Activated CD4-positive, alpha-beta T cell treated with anti-CD3 and anti-CD28 coated beads, Interleukin-2, amount 50 U/mL, for 1 hour (primary cell): Measurements from ENCODE around the gene MMP24OS.

Experiments used
- DNase-seq: peaks from one replicate; pipeline ENCODE4 v3.0.0-alpha.2; 2020

The MMP24OS gene

DNA sequence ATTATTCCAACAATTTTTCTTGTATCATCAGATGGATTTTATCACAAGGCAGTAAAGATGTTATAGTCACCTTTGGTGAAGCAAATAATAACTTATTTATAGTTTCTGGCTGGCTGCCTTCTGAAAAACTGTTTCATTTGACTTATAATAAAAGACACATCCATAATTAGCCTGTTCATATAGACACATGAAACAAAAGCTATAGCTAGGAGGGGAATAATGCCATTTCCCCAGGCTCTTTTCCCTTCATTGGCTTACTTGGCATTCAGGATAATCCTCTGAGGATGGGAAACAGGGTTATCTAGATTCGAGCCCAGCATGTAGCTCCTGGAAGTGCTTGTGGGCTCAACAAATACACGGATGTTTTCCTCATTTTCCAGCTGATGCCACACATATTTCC is 33.9 kb downstream of the MMP24OS start:
- no peak for DNase-seq

GRCh38 chr20:35243317-35243716 is 34.6 kb downstream of the MMP24OS start:
- DNase-seq = no peak

- DNase-seq = no peak
Observed at GRCh38 chr20:35240811-35241293, 37.1 kb downstream of the MMP24OS start.

GRCh38 chr20:35240083-35240810 is 37.7 kb downstream of the MMP24OS start:
- no peak for DNase-seq

DNA sequence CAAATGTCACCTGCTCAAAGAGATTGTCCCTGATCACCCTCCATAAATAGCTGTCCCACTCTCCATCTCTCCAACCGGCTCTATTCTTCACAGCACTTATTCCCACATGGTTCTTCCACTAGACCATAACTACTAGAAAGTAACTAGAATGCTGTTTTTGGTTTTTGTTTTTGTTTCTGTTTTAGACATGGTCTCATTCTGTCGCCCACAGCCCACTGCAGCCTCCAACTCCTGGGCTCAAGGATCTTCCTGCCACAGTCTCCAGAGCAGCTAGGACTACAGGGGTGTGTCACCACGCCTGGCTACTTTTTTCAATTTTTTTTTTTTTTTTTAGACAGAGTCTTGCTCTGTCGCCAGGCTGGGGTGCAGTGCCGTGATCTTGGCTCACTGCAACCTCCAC is 39.2 kb downstream of the MMP24OS start:
- no peak for DNase-seq

DNA sequence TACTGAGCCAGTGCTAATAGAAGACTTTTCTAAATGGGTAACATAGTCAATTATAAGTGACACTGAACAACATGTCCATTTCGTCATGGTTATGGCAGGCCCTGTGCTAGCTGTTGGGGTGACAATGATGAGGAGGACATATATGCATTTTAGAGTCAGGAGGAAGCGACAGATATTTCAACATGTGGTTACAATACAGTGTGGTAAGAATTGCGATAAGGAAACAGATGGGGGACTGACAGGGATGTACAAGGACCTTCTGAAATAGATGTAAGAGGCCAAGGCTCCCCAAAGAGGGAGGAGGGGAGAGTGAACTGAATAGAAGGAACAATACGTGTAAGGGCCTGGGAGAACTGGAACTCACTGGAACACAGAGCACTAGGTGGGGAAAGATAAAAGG is 39.8 kb downstream of the MMP24OS start:
- DNase-seq = no peak

DNA sequence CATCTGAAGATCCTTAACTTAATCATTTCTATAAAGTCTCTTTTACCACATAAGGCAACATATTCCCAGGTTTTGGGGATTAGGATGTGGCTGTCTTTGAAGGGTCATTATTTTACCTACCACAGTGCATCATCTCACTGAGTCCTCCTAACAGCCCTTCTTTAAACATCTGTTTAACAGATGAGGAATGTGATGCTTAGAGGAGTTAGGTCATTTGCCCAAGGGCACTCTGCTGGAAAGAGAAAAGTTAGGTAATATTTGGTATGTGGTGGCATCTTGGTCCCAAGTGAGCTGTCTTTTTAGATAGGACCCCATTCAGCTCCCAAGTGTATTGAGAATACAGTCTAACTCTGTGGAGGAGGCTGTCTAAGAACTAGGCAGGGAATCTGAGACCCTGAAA is 40.4 kb downstream of the MMP24OS start:
- DNase-seq = no peak

GRCh38 chr20:35235881-35236280 is 42.0 kb downstream of the MMP24OS start:
- DNase-seq = no peak

DNA sequence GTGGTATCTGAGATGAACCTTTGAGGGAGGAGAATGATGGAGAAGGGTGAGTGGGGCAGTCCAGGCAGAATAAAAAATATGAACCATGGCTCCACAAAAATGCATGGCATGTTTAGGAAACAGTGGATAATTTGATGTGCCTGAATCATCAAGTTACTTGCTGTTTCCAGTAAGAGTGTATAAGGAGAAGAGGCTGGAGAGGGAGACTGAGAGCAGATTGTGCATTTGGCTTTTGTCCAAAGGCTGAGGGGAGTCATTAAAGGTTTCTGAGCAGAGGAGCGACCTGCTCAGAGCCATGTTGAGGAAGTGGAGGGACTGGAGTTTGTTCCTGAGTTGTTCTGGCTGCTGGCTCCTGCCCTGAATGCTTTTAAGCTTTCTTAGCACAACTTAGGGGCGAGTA is 45.3 kb downstream of the MMP24OS start:
- DNase-seq = no peak

GRCh38 chr20:35226884-35227681 is 50.8 kb downstream of the MMP24OS start:
- DNase-seq = peak; percentile 34
